GM12878 (cell line): ENCODE measurements around the gene HMGB1. TPM values are rescaled to one million over a fixed set of nuclear protein-coding genes. Genes with fewer than 3 reads are reported as not detected.
A peak's percentile ranks its signal among the peaks of the same experiment; 100 is the strongest.

Experiments
- ATAC-seq: fragments of 200-7000 bp; cut with Tn5 transposase; 3 replicates; pipeline ENCODE4 v1.9.1; 2020; ENCODE audit warnings: mild to moderate bottlenecking, moderate library complexity
- BruUV-seq: library from RNA; stranded (reverse); fragments of 400-500 nt; replicated peaks from 2 replicates; lab custom pipeline; 2021; lab: Mats Ljungman, UMichigan
- CTCF ChIA-PET: fragments of 300-600 bp; sonication (Branson Sonifier 250); formaldehyde crosslinking; extraction: SDS; loops from one replicate; lab custom pipeline; 2021; ENCODE audit warnings: inconsistent platforms; lab: Yijun Ruan, JAX
- POLR2A ChIA-PET: fragments of 350-600 bp; formaldehyde crosslinking; extraction: SDS; loops from one replicate; lab custom pipeline; 2021; ENCODE audit warnings: inconsistent platforms; lab: Charles Lee
- RAD21 ChIA-PET: fragments of 300-600 bp; sonication (Branson Sonifier 250); formaldehyde crosslinking; loops from one replicate; lab custom pipeline; 2023; ENCODE audit warnings: antibody characterized with exemption; ENCODE audit not compliant: unreplicated experiment; lab: Charles Lee
- SMC1A ChIA-PET: fragments of 300-600 bp; sonication (Branson Sonifier 250); formaldehyde crosslinking; loops from one replicate; lab custom pipeline; 2023; ENCODE audit not compliant: unreplicated experiment, uncharacterized antibody; lab: Charles Lee
- DNase-seq: peaks from one replicate; pipeline ENCODE4 v3.0.0-alpha.2; 2011; ENCODE audit warnings: low read depth, low spot score
- FAIRE-seq: peaks from 3 replicates; lab custom pipeline; 2011; peaks lifted over from hg19 to GRCh38; lab: Jason Lieb, UNC
- H2AFZ ChIP-seq: 2 replicates; pipeline ENCODE4 v1.6.0; 2011; ENCODE audit warnings: low read depth, low read length, control low read depth; ENCODE audit not compliant: control insufficient read depth
- H3K27ac ChIP-seq: 2 replicates; pipeline ENCODE4 v1.5.1; 2011; ENCODE audit warnings: control low read depth; ENCODE audit not compliant: control insufficient read depth, insufficient read depth
- H3K27me3 ChIP-seq, 2 experiments: replicated peaks in 1 of 2; 2 replicates each; pipeline versions ENCODE4 v1.6.0 to v1.6.1; 2011; ENCODE audit warnings: low read length in 1 of 2; ENCODE audit not compliant: control insufficient read depth in 2 of 2, insufficient read depth in 2 of 2
- H3K36me3 ChIP-seq, 2 experiments: 2 replicates each; pipeline ENCODE4 v1.5.1; 2011; ENCODE audit warnings: low read length in 1 of 2; ENCODE audit not compliant: control insufficient read depth in 2 of 2, insufficient read depth in 2 of 2
- H3K4me1 ChIP-seq: 2 replicates; pipeline ENCODE4 v1.6.1; 2011; ENCODE audit warnings: mild to moderate bottlenecking, low read length, moderate library complexity, mixed read lengths; ENCODE audit not compliant: control insufficient read depth, insufficient read depth
- H3K4me2 ChIP-seq: 2 replicates; pipeline ENCODE4 v1.6.0; 2011; ENCODE audit warnings: control low read depth; ENCODE audit not compliant: control insufficient read depth, insufficient read depth
- H3K4me3 ChIP-seq: fragments of 200-600 bp; sonication (generic); 2 replicates; pipeline ENCODE4 v1.5.1; 2016
- H3K79me2 ChIP-seq: 2 replicates; pipeline ENCODE4 v1.6.0; 2011; ENCODE audit warnings: low read length; ENCODE audit not compliant: control insufficient read depth, insufficient read depth
- H3K9ac ChIP-seq: 2 replicates; pipeline ENCODE4 v1.8.0; 2011; ENCODE audit warnings: low read length, control low read depth, mixed read lengths; ENCODE audit not compliant: control insufficient read depth, insufficient read depth
- H3K9me3 ChIP-seq: replicated peaks from 3 replicates; pipeline ENCODE4 v1.5.1; 2011; ENCODE audit warnings: mild to moderate bottlenecking, low read length; ENCODE audit not compliant: control insufficient read depth, insufficient read depth
- H4K20me1 ChIP-seq: 2 replicates; pipeline ENCODE4 v1.6.0; 2011; ENCODE audit not compliant: control insufficient read depth, insufficient read depth
- GATAD2B ChIP-seq: fragments of 450-650 bp; conservative IDR thresholded peaks from 2 replicates; pipeline ENCODE4 v1.6.1; 2017; ENCODE audit warnings: low read depth, mild to moderate bottlenecking, moderate library complexity
- RAD21 ChIP-seq: IDR thresholded peaks from 2 replicates; pipeline ENCODE4 v1.6.1; 2011; ENCODE audit warnings: mild to moderate bottlenecking, low read depth, low read length, moderate library complexity; ENCODE audit not compliant: insufficient read depth
- RBBP5 ChIP-seq: fragments of 200-600 bp; sonication (generic); conservative IDR thresholded peaks from 2 replicates; pipeline ENCODE4 v1.6.1; 2016
- ZNF217 ChIP-seq: fragments of 450-650 bp; IDR thresholded peaks from 2 replicates; pipeline ENCODE4 v1.6.1; 2017; ENCODE audit warnings: antibody characterized with exemption, mild to moderate bottlenecking
- WGBS: methylation state at CpG from one replicate; pipeline ENCODE4 v1.1.6; 2016; ENCODE audit warnings: low lambda C conversion rate; ENCODE audit not compliant: insufficient replicate concordance, insufficient coverage; ENCODE audit errors: missing lambda C conversion rate; 5-methylcytosine and 5-hydroxymethylcytosine counted together
- in situ Hi-C: fragments of 300-500 bp; cut with MboI; formaldehyde crosslinking; loops from 9 replicates; pipeline ENCODE4 v1.14.3; 2018; ENCODE audit warnings: mixed read lengths
- intact Hi-C: fragments of 100-400 bp; cut with micrococcal nuclease; formaldehyde crosslinking; loops from one replicate; pipeline ENCODE4 v1.14.2; 2022; ENCODE audit not compliant: unreplicated experiment
- polyA plus RNA-seq, 11 experiments: library from polyadenylated mRNA; depleted of rRNA in 4 of 11; unstranded in 6 of 11; stranded (reverse) in 5 of 11; fragments of >200 nt; fragmentation: Nextera tagmentation in 4 of 11; fragmentation: Illumina TruSeq in 1 of 11; extraction: Ambion mirVana in 4 of 11; extraction: Trizol in 1 of 11; gene quantifications; 1 replicate in 1 of 11; 2 replicates in 10 of 11; pipeline versions ENCODE4 v1.2.1 to v1.2.3, GENCODE V29; 2011 to 2016; ENCODE audit warnings: inconsistent platforms in 2 of 11, missing spikeins in 2 of 11, low read depth in 1 of 11
- total RNA-seq, 4 experiments: library from RNA; depleted of rRNA in 3 of 4; stranded (reverse); fragments of >200 nt in 3 of 4; fragmentation: Illumina TruSeq in 1 of 4; extraction: Trizol in 1 of 4; gene quantifications; 2 replicates each; pipeline versions ENCODE4 v1.2.1 to v1.2.3, GENCODE V29; 2013 to 2021
- TF ChIP-seq, protein P1 (sequence below): IDR thresholded peaks from 2 replicates; pipeline ENCODE4 v1.6.1; 2011; ENCODE audit warnings: low read depth, low read length, improper control_type of control experiment, borderline replicate concordance
- TF ChIP-seq, protein P2 (sequence below): fragments of 450-650 bp; IDR thresholded peaks from 2 replicates; pipeline ENCODE4 v1.6.1; 2017; ENCODE audit warnings: mild to moderate bottlenecking, moderate library complexity
- TF ChIP-seq, protein P3 (sequence below): fragments of 150-350 bp; IDR thresholded peaks from 2 replicates; pipeline ENCODE4 v1.6.1; 2014; ENCODE audit warnings: mild to moderate bottlenecking, low read depth, low read length

The HMGB1 gene
- total and polyA plus RNA-seq, 10 of the 15 experiments (the other 5 are each of a cell fraction or from before 2014, with no cell fraction given): 365 to 2,529 (median 1,396) TPM

DNA sequence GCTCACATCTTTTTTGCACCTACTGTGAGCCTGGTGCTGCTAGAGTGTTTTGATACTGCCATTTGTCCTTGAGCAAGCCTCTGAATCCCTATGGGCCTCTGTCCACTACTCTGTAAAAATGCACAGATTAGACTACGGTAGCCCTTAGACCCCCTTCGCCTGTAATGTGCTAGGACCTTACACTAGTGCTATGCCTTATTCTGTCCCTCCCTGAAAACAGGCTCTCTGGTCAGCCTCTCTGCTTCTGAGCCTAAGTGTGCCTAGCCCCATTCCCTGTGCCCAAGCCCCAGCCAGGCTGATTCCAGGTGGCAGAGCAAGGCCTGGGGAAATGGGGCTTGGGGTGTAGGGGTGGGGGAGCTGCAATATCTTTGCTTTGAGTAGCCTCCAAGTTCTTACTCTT is 10.7 kb downstream of the HMGB1 start:
- in situ Hi-C loops: no loop called here
- TF ChIP-seq, protein P1, sequence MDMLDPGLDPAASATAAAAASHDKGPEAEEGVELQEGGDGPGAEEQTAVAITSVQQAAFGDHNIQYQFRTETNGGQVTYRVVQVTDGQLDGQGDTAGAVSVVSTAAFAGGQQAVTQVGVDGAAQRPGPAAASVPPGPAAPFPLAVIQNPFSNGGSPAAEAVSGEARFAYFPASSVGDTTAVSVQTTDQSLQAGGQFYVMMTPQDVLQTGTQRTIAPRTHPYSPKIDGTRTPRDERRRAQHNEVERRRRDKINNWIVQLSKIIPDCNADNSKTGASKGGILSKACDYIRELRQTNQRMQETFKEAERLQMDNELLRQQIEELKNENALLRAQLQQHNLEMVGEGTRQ: no peak
- TF ChIP-seq GATAD2B (no peak), ZNF217 (no peak)
- no TSS peak for BruUV-seq
- peak; percentile 8; the same call in 1 of the 3 replicates for ATAC-seq
- Histone ChIP-seq H3K4me1 (peaks cover 2% of the 10 kb centered on the region; the same call in 1 of the 2 replicates), H2AFZ (no peak overlapping the region), H3K27ac (no peak overlapping the region), H3K4me2 (no peak overlapping the region), H3K79me2 (no peaks in the 10 kb centered on the region), H3K4me3 (no peak overlapping the region), H3K27me3 (no peaks in the 10 kb centered on the region), H4K20me1 (no peaks in the 10 kb centered on the region), H3K9me3 (no peaks in the 10 kb centered on the region), H3K36me3 (peaks cover 0 to 11% of the 10 kb centered on the region in 2 experiments; a peak in 2 of 4 replicates), H3K9ac (no peak overlapping the region)
- intact Hi-C loops: no loop called here
- ChIA-PET POLR2A (interaction anchor here (0.6 to 0.9 kb wide), 4 partner anchors 26 to 82 kb away, joined by 3 to 4 read pairs (median 4); no protein-coding TSS in a partner anchor), SMC1A (interaction anchor here (0.6 to 1.9 kb wide), 7 partner anchors 9 to 323 kb away, joined by 3 to 9 read pairs (median 4); no protein-coding TSS in a partner anchor), RAD21 (interaction anchor here (0.8 to 1.8 kb wide), 6 partner anchors 11 to 323 kb away, joined by 3 to 9 read pairs (median 4); no protein-coding TSS in a partner anchor), CTCF (interaction anchor here (1.6 kb wide), 1 partner anchor 47 kb away, joined by 6 read pairs; no protein-coding TSS in a partner anchor)
- WGBS: 93% methylated on average over 2 of the region's 2 CpGs
- no peak for FAIRE-seq
- no peak for DNase-seq

DNA sequence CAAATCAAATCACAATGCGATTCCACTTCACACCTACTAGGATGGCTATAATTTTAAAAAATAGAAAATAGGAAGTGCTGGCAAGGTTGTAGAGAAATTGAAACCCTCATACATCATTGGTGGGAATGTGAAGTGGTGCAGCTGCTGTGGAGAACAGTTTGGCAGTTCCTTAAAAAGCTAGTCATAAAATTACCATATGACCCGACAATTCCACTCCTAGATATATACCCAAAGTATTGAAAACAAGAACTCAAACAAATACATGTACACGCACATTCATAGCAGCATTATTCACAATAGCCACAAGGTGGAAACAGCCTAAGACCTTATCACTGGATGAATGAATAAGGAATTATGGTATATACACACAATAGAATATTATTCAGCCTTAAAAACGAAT is 12.0 kb downstream of the HMGB1 start:
- no peaks in the 10 kb centered on the region for H3K79me2 ChIP-seq
- in situ Hi-C loops (no loop called here), intact Hi-C loops (no loop called here)
- FAIRE-seq: peak; percentile 18
- no peak for DNase-seq
- no peaks in the 10 kb centered on the region for H3K27me3 ChIP-seq
- no peak overlapping the region for H3K27ac ChIP-seq
- ATAC-seq: peak; percentile 59
- H3K4me3 ChIP-seq: no peak overlapping the region
- no peak overlapping the region for H3K4me2 ChIP-seq
- H4K20me1 ChIP-seq: no peaks in the 10 kb centered on the region
- WGBS: 3% methylated on average over 4 of the region's 4 CpGs
- peaks cover 0 to 8% of the 10 kb centered on the region in 2 experiments; a peak in 2 of 4 replicates for H3K36me3 ChIP-seq
- no TSS peak for BruUV-seq
- ChIA-PET RAD21 (no interaction called here), SMC1A (interaction anchor here (1.0 to 3.7 kb wide), 6 partner anchors 8 to 321 kb away, joined by 3 to 22 read pairs (median 5); no protein-coding TSS in a partner anchor), CTCF (interaction anchor here (1.1 to 1.5 kb wide), 3 partner anchors 9 to 47 kb away, joined by 4 to 6 read pairs (median 6); no protein-coding TSS in a partner anchor), POLR2A (no interaction called here)
- peaks cover 2% of the 10 kb centered on the region; the same call in 1 of the 2 replicates for H3K4me1 ChIP-seq
- no peak overlapping the region for H3K9ac ChIP-seq
- H3K9me3 ChIP-seq: no peaks in the 10 kb centered on the region
- H2AFZ ChIP-seq: no peak overlapping the region
- TF ChIP-seq RBBP5 (no peak), RAD21 (peak; percentile 24; the same call in 1 of the 2 replicates)
- TF ChIP-seq, protein P2, sequence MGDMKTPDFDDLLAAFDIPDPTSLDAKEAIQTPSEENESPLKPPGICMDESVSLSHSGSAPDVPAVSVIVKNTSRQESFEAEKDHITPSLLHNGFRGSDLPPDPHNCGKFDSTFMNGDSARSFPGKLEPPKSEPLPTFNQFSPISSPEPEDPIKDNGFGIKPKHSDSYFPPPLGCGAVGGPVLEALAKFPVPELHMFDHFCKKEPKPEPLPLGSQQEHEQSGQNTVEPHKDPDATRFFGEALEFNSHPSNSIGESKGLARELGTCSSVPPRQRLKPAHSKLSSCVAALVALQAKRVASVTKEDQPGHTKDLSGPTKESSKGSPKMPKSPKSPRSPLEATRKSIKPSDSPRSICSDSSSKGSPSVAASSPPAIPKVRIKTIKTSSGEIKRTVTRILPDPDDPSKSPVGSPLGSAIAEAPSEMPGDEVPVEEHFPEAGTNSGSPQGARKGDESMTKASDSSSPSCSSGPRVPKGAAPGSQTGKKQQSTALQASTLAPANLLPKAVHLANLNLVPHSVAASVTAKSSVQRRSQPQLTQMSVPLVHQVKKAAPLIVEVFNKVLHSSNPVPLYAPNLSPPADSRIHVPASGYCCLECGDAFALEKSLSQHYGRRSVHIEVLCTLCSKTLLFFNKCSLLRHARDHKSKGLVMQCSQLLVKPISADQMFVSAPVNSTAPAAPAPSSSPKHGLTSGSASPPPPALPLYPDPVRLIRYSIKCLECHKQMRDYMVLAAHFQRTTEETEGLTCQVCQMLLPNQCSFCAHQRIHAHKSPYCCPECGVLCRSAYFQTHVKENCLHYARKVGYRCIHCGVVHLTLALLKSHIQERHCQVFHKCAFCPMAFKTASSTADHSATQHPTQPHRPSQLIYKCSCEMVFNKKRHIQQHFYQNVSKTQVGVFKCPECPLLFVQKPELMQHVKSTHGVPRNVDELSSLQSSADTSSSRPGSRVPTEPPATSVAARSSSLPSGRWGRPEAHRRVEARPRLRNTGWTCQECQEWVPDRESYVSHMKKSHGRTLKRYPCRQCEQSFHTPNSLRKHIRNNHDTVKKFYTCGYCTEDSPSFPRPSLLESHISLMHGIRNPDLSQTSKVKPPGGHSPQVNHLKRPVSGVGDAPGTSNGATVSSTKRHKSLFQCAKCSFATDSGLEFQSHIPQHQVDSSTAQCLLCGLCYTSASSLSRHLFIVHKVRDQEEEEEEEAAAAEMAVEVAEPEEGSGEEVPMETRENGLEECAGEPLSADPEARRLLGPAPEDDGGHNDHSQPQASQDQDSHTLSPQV: no peak
- TF ChIP-seq, protein P3, sequence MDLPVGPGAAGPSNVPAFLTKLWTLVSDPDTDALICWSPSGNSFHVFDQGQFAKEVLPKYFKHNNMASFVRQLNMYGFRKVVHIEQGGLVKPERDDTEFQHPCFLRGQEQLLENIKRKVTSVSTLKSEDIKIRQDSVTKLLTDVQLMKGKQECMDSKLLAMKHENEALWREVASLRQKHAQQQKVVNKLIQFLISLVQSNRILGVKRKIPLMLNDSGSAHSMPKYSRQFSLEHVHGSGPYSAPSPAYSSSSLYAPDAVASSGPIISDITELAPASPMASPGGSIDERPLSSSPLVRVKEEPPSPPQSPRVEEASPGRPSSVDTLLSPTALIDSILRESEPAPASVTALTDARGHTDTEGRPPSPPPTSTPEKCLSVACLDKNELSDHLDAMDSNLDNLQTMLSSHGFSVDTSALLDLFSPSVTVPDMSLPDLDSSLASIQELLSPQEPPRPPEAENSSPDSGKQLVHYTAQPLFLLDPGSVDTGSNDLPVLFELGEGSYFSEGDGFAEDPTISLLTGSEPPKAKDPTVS: no peak
